A673 (cell line): ENCODE data around the gene ALKBH7. TPM values are rescaled to one million over a fixed set of nuclear protein-coding genes. Genes with fewer than 3 reads are reported as not detected.
A peak's percentile ranks its signal among the peaks of the same experiment; 100 is the strongest.

Experiments
- BruUV-seq: library from RNA; stranded (reverse); fragments of 400-500 nt; replicated peaks from 2 replicates; lab custom pipeline; 2021; lab: Mats Ljungman, UMichigan
- CTCF ChIA-PET: fragments of 300-600 bp; sonication (Branson Sonifier 250); formaldehyde crosslinking; loops from one replicate; lab custom pipeline; 2022; ENCODE audit warnings: antibody characterized with exemption; lab: Charles Lee
- POLR2A ChIA-PET: fragments of 300-600 bp; sonication (Branson Sonifier 250); formaldehyde crosslinking; loops from one replicate; lab custom pipeline; 2022; ENCODE audit warnings: antibody characterized with exemption; ENCODE audit not compliant: low non-redundant PET; lab: Charles Lee
- DNase-seq: peaks from one replicate; pipeline ENCODE4 v3.0.0-alpha.2; 2015; ENCODE audit warnings: low spot score
- H3K27ac ChIP-seq: fragments of 200-600 bp; sonication (generic); 2 replicates; pipeline ENCODE4 v1.5.1; 2016; ENCODE audit warnings: mixed run types, low read depth, mild to moderate bottlenecking, mixed read lengths, antibody characterized with exemption, low read length; ENCODE audit not compliant: poor library complexity, severe bottlenecking
- H3K27me3 ChIP-seq: fragments of 200-600 bp; sonication (generic); replicated peaks from 2 replicates; pipeline ENCODE4 v1.6.1; 2017; ENCODE audit warnings: mixed run types, low read depth, mild to moderate bottlenecking, mixed read lengths, antibody characterized with exemption, low read length; ENCODE audit not compliant: insufficient read depth, poor library complexity
- H3K36me3 ChIP-seq: fragments of 200-600 bp; sonication (generic); 2 replicates; pipeline ENCODE4 v1.6.1; 2016; ENCODE audit warnings: mixed run types, mild to moderate bottlenecking, mixed read lengths, antibody characterized with exemption, low read length; ENCODE audit not compliant: insufficient read depth, poor library complexity, severe bottlenecking
- H3K4me1 ChIP-seq: fragments of 200-600 bp; sonication (generic); 2 replicates; pipeline ENCODE4 v1.6.1; 2017; ENCODE audit warnings: mixed run types, mild to moderate bottlenecking, mixed read lengths, antibody characterized with exemption, low read length; ENCODE audit not compliant: insufficient read depth, poor library complexity, severe bottlenecking
- H3K4me3 ChIP-seq: fragments of 200-600 bp; sonication (generic); 2 replicates; pipeline ENCODE4 v1.5.1; 2016; ENCODE audit warnings: low read depth, mixed run types, mild to moderate bottlenecking, mixed read lengths, low read length; ENCODE audit not compliant: poor library complexity, severe bottlenecking
- H3K9me3 ChIP-seq: fragments of 200-600 bp; sonication (generic); 2 replicates; pipeline ENCODE4 v1.6.1; 2016; ENCODE audit warnings: mixed run types, low read depth, mild to moderate bottlenecking, mixed read lengths, antibody characterized with exemption, low read length; ENCODE audit not compliant: poor library complexity, severe bottlenecking
- EZH2 ChIP-seq: fragments of 200-600 bp; sonication (generic); IDR thresholded peaks from 2 replicates; pipeline ENCODE4 v1.6.1; 2017; ENCODE audit warnings: borderline replicate concordance, low read depth, mild to moderate bottlenecking, mixed read lengths, antibody characterized with exemption, low read length; ENCODE audit not compliant: poor library complexity, severe bottlenecking
- intact Hi-C: fragments of 100-400 bp; cut with micrococcal nuclease; formaldehyde crosslinking; loops from one replicate; pipeline ENCODE4 v1.10.0; 2022; ENCODE audit not compliant: unreplicated experiment
- total RNA-seq: library from RNA; stranded (reverse); gene quantifications from 2 replicates; pipeline ENCODE4 v1.2.3, GENCODE V29; 2021
- TF ChIP-seq, protein P1 (sequence below): fragments of 300-800, 200-600 bp; sonication (generic); conservative IDR thresholded peaks from 2 replicates; pipeline ENCODE4 v1.5.1; 2017; ENCODE audit warnings: low read depth, mild to moderate bottlenecking, antibody characterized with exemption, low read length, moderate library complexity, mixed read lengths

The ALKBH7 gene
- total RNA-seq, 1 experiment from 2014 or later, result 30.6 TPM

DNA sequence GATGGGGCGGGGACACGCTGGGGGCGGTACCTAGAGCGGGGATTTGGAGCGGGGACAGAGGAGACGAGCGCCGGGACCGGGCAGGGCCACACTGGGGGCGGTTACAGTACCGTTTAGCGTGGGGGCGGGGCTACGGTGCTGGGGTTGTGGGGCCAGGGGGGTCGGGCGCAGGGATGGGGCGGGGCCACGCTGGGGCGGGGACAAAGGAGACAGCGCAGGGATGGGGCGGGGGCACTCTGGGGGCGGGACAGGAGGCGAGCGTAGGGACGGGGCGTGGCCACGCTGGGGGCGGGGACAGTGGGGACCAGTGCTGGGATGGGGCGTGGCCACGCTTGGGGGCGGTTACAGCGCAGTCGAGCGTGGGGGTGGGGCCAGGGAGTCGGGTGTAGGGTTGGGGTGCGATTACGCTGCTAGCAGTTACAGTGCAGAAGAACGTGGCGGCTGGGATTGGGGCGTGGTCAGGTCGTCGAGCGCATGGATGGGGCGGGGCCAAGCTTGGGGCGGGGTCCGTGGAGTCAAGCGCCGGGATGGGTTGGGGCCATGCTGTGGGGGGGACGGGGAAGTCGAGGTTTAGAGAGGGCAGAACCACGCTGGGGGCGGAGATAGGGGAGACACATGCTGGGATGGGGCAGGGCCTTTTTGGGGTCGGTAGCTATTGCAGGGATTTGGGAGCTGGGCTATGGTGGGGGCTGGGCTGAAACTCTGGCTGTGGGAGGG, 660 bp downstream of the ALKBH7 start:
- no peaks in the 10 kb centered on the region for H3K27me3 ChIP-seq
- no TSS peak for BruUV-seq
- TF ChIP-seq EZH2, result no peak
- no peaks in the 10 kb centered on the region for H3K9me3 ChIP-seq
- intact Hi-C loops, result loop anchor here (5.0 kb wide), 1 partner anchor 49 kb away; the partner anchor contains the start of gene KHSRP
- H3K36me3 ChIP-seq, result peaks cover 8% of the 10 kb centered on the region
- peak; percentile 99 for DNase-seq
- CTCF ChIA-PET, result interaction anchor here (0.5 kb wide), 1 partner anchor 1065 kb away, joined by 4 read pairs; no protein-coding TSS in a partner anchor
- POLR2A ChIA-PET, result interaction anchor here (0.8 kb wide), 1 partner anchor 12 kb away, joined by 11 read pairs; the partner anchor contains the start of gene CLPP
- H3K27ac ChIP-seq, result peak overlapping the region; percentile 99
- peak overlapping the region; percentile 91 for H3K4me3 ChIP-seq
- H3K4me1 ChIP-seq, result peaks cover 12% of the 10 kb centered on the region

DNA sequence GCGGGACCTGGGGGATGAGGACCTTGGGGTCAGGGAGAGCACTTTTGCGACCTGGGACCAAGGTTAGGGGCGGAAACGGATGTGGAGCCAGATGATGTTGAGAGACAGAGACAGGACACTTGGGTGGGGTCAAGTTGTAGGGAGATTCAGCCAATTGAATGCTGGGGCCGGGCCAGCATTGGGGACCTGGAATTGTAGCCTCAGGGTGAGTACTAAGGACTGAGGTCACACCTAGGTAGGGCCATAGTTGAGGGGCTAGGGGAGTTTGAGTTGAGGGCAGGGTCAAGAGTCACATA, 1.2 kb downstream of the ALKBH7 start:
- Histone ChIP-seq H3K9me3 (no peaks in the 10 kb centered on the region), H3K36me3 (peaks cover 3% of the 10 kb centered on the region), H3K4me1 (peaks cover 12% of the 10 kb centered on the region), H3K27me3 (no peaks in the 10 kb centered on the region), H3K27ac (peak overlapping the region; percentile 62), H3K4me3 (peak overlapping the region; percentile 34)
- TF ChIP-seq, protein P1, sequence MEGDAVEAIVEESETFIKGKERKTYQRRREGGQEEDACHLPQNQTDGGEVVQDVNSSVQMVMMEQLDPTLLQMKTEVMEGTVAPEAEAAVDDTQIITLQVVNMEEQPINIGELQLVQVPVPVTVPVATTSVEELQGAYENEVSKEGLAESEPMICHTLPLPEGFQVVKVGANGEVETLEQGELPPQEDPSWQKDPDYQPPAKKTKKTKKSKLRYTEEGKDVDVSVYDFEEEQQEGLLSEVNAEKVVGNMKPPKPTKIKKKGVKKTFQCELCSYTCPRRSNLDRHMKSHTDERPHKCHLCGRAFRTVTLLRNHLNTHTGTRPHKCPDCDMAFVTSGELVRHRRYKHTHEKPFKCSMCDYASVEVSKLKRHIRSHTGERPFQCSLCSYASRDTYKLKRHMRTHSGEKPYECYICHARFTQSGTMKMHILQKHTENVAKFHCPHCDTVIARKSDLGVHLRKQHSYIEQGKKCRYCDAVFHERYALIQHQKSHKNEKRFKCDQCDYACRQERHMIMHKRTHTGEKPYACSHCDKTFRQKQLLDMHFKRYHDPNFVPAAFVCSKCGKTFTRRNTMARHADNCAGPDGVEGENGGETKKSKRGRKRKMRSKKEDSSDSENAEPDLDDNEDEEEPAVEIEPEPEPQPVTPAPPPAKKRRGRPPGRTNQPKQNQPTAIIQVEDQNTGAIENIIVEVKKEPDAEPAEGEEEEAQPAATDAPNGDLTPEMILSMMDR, result no peak
- no peak for TF ChIP-seq EZH2
- BruUV-seq, result no TSS peak
- no peak for DNase-seq
- ChIA-PET POLR2A (no interaction called here), CTCF (no interaction called here)
- intact Hi-C loops, result loop anchor here (5.0 kb wide), 1 partner anchor 49 kb away; the partner anchor contains the start of gene KHSRP

DNA sequence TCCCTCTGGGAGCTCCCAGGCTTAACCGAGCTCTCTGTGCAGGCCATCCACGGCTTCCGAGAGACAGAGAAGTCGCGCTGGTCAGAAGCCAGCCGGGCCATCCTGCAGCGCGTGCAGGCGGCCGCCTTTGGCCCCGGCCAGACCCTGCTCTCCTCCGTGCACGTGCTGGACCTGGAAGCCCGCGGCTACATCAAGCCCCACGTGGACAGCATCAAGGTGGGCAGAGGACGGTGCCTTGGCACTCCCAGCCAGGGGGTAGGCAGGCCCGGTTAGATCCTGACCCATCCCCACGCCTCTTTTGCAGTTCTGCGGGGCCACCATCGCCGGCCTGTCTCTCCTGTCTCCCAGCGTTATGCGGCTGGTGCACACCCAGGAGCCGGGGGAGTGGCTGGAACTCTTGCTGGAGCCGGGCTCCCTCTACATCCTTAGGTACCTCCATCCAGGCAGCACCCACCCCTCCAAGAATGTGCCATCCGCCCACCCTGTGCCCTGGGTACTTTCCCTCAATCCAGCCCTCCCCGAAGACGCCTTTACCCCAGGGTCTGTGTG, 1.6 kb downstream of the ALKBH7 start:
- Histone ChIP-seq H3K4me1 (peaks cover 12% of the 10 kb centered on the region), H3K36me3 (peaks cover 3% of the 10 kb centered on the region), H3K9me3 (no peaks in the 10 kb centered on the region), H3K27me3 (no peaks in the 10 kb centered on the region), H3K27ac (peak overlapping the region; percentile 62), H3K4me3 (peak overlapping the region; percentile 34)
- TF ChIP-seq, protein P1, result no peak
- no peak for TF ChIP-seq EZH2
- no peak for DNase-seq
- intact Hi-C loops, result loop anchor here (5.0 kb wide), 1 partner anchor 48 kb away; the partner anchor contains the start of gene KHSRP
- POLR2A ChIA-PET, result no interaction called here
- CTCF ChIA-PET, result no interaction called here
- BruUV-seq, result no TSS peak
